Measurements from ENCODE around the gene DNAJC5G.

Gene DNAJC5G

DNA sequence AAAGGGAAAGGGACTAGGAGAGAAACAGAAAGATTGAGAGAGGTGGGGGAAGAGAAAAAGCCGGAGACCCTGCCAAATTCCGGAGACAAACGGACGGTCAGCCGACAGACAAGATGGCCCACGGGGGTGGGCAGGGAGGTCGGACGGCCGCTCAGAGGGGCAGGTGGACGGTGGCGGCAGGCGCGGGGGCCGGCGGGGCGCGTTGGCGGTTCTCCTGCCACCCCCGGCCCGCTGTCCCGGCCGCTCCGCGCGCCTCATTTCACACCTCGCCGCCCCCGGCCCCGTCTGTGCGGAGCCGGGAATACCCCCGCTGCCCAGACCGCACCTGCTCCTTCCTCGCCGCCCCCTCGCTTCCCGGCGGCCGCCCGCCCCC is 13.3 kb upstream of the DNAJC5G start:
- no peaks in the 10 kb centered on the region for H3K9me3 ChIP-seq
- H3K4me1 ChIP-seq = peaks cover 0 to 38% (median 36%) of the 10 kb centered on the region in 4 donors
- TF ChIP-seq CTCF (IDR thresholded peaks at IDR 0.05) = no peak
- H3K36me3 ChIP-seq = no peaks in the 10 kb centered on the region
- no peak overlapping the region for H3K27ac ChIP-seq
- intact Hi-C loops (cut with DNase I; ENCODE audit: low total_unique reads) = no loop called here
- DNase-seq = no peak
- peaks cover 0 to 96% of the 10 kb centered on the region in 2 donors for H3K27me3 ChIP-seq
- peak overlapping the region; percentile 46 to 48 for H3K4me3 ChIP-seq

- no peak for TF ChIP-seq CTCF (IDR thresholded peaks at IDR 0.05)
- Histone ChIP-seq H3K4me1 (peaks cover 0 to 38% (median 36%) of the 10 kb centered on the region in 4 donors), H3K27ac (no peak within 1 kb of the TSS), H3K36me3 (no peaks in the 10 kb centered on the region), H3K27me3 (peaks cover 0 to 97% of the 10 kb centered on the region in 2 donors), H3K9me3 (no peaks in the 10 kb centered on the region), H3K4me3 (peak within 1 kb of the TSS; percentile 46 to 48)
- peak; percentile 57 to 70 for DNase-seq
- intact Hi-C loops (cut with DNase I; ENCODE audit: low total_unique reads) = no loop called here
Measured at GRCh38 chr2:27262379-27263286, 12.6 kb upstream of the DNAJC5G start, which contains the start of gene SLC30A3. SLC30A3 (minus strand) TSS chr2:27263047; CDS start chr2:27262906, 141 bp downstream.

DNA sequence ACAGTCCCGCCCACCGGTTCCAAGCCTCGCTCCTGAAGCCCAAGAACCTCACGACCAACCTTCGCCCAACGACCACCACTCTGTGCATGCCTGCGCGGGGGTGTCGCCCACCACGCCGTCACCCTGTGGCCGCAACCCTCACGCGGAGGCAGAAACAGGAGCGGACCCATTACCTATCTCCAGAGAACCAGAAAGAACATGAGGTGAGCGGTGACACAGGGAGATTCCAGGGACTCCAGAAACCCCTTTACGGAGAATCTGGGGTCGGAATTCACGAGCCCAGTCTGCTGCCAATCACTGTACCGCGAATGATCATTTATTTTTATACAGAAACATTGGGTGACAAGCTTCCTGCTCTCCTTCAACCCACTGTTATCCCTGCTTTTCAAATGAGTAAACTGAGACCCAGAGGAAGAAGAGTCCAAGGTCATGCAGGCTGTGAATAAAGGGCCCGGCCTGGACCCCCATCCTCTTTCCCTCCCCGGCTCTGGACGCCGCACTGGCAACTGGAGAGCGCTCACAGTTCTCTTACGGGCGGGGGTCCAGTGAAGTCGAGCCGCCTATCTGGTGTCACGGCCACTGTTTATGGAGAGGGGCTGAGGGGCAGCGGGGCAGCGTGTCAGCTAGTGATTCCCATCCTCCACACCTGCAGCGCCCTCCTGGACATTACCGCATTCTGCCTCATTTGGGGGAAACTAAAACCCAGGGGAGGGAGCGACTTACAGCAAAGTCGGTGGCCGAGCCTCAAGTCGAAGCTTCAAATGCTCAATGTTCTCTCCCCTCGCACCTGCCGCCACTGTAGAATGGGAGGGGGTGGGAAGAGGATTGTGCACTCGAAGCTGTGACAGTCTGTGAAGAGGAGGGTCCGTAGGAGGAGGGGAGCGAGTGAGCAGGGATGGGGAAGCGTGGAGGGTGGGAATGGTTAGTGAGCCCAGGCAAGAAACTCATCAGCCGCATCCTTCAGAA is 11.7 kb upstream of the DNAJC5G start:
- Histone ChIP-seq H3K4me3 (peak overlapping the region; percentile 46 to 48), H3K27ac (no peak overlapping the region), H3K9me3 (no peaks in the 10 kb centered on the region), H3K36me3 (no peaks in the 10 kb centered on the region), H3K4me1 (peaks cover 0 to 38% (median 36%) of the 10 kb centered on the region in 4 donors), H3K27me3 (peaks cover 0 to 88% of the 10 kb centered on the region in 2 donors)
- intact Hi-C loops (cut with DNase I; ENCODE audit: low total_unique reads) = no loop called here
- no peak for DNase-seq
- no peak for TF ChIP-seq CTCF (IDR thresholded peaks at IDR 0.05)

DNA sequence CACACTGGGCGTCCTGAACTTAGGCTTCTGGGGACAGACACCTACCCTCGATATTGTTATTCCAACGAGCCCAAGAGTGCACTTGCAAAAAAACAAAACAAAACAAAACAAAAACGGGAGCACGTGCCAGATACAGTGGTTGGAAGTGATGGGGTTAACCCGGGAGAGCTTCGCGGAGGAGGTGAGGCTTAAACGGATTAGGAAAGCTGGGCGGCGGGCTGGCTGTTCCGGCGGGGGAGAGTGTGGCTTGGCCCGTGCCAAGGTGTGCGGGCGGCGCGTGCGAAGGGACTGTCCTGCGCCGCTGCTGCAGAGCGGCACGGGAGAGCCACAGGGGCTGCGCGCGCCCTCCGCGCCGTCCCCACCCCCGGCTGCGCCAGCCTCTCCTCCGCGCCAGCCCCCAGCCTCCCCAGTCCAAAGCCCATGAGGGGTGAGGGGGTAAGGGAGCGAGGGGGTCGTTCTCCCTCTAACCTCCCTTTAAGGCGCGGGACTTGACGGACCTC is 10.9 kb upstream of the DNAJC5G start:
- Histone ChIP-seq H3K4me1 (peaks cover 0 to 38% (median 36%) of the 10 kb centered on the region in 4 donors), H3K36me3 (no peaks in the 10 kb centered on the region), H3K9me3 (no peaks in the 10 kb centered on the region), H3K27me3 (peaks cover 0 to 80% of the 10 kb centered on the region in 2 donors), H3K4me3 (peak overlapping the region; percentile 11 to 35), H3K27ac (no peak overlapping the region)
- intact Hi-C loops (cut with DNase I; ENCODE audit: low total_unique reads) = no loop called here
- TF ChIP-seq CTCF (IDR thresholded peaks at IDR 0.05) = no peak
- no peak for DNase-seq
